SK-MEL-5 (cell line): ENCODE results near the gene HECTD1. TPM values are rescaled to one million over a fixed set of nuclear protein-coding genes. Genes with fewer than 3 reads are reported as not detected.
"Not testable (repeated sequence)": the region's sequence is repeated elsewhere in the genome, so short reads cannot be mapped to it uniquely, and the experiment has no call there.

ENCODE experiments used
- DNase-seq: peaks from one replicate; pipeline ENCODE4 v3.0.0-alpha.2; 2016; ENCODE audit warnings: low read depth, low spot score
- in situ Hi-C: cut with HindIII; loops from 2 replicates; pipeline ENCODE4 v1.10.0; 2016; ENCODE audit warnings: low sequenced_read_pairs, high pct_unique_total_duplicates, low pct_unique_long_range_greater_than_20kb
- polyA plus RNA-seq, 2 experiments: library from polyadenylated mRNA; depleted of rRNA; stranded (reverse); fragments of >200 nt; gene quantifications; 2 replicates each; pipeline ENCODE4 v1.2.3, GENCODE V29; 2015
- total RNA-seq: library from RNA; depleted of rRNA; stranded (reverse); fragments of >200 nt; shearing (Covaris generic); gene quantifications from 2 replicates; pipeline ENCODE4 v1.2.3, GENCODE V29; 2014; rRNA removed

The HECTD1 gene
- total RNA-seq = 131 and 141 TPM in 2 replicates
- 58.5 and 64.5 TPM in 2 replicates for polyA plus RNA-seq (2015; cell fraction: cytosol; rRNA removed)
- polyA plus RNA-seq (2015; cell fraction: nucleus; rRNA removed) = 103 and 104 TPM in 2 replicates

DNA sequence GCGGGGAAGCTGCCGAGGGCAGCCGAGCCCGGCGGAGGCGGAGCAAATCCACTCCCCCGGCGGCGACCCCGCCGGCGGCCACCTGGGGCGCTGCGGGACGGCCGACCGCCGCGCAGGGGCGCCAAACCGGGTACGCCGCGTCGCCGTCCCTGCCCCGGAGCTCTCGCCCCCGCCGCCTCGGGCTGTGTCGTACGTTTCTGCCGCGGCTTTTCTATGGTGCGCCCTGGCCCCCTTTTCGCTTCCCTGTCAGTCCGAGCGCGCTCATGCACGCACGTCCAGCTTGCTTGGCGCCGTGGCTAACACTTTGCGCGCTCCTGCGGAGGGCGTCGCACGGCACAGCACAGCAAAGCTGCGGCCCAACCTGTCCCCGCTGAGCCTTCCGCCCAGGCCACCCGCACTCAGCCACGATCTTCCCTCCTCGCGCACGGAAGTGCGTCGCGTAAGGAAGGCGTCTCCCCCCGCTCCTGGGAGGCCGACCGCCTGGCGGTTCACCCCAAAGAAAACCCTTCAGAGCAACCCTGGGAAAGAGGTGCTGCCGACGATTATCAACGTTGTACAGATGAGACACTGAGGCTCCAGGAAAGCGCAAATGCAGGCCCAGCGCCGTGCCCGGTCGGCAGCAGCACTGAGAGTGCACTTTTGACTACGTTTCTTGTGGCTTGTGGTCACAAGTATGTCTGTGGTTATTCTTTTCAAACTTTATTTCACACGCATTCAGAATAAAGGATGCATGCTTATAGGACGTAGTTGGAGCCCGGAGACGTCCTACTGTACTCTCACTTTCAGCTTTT lies at the start of gene HECTD1:
TSS of gene HECTD1 (minus strand) at position 39 of the 791 bp plus-strand sequence. CDS start 1,857 bp downstream, outside the sequence.
- peak; percentile 77 for DNase-seq
- in situ Hi-C loops = no loop called here

- in situ Hi-C loops = no loop called here
- no peak for DNase-seq
Measured at GRCh38 chr14:31257244-31257553, 49.6 kb upstream of the HECTD1 start.

DNA sequence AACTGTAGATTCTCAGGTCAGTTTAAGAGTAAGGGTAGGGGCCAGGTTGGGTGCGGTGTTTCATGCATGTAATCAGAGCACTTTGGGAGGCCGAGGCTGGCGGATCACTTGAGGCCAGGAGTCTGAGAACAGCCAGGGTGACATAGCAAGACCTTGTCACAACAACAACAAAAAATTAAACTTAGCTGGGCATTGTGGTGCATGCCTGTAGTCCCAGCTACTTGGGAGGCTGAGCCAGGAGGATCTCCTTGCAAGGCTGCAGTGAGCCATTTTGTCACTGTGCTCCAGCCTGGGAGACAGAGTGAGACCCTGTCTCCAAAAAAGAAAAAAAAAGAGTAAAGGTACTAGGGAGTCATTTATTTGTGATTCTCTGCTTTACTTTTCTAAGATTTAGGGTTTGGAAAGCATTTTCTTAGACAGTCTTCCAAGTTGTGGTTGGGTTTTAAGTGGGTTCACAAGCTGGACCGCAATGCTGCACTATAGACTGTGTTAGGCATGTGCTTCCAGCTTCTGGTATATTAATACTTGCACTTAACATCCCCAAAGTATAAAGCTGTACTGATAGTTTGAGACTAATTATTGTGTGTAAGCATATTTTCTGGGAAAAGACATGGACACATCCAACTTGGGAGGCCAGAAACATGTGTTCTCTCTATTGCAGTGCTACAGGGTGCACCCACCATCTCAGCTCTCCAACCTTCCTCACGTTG lies 49.1 kb upstream of the HECTD1 start:
- in situ Hi-C loops = no loop called here
- DNase-seq = no peak

- in situ Hi-C loops, DNase-seq: not testable (repeated sequence)
Measured at GRCh38 chr14:31255918-31256317, 48.3 kb upstream of the HECTD1 start.

DNA sequence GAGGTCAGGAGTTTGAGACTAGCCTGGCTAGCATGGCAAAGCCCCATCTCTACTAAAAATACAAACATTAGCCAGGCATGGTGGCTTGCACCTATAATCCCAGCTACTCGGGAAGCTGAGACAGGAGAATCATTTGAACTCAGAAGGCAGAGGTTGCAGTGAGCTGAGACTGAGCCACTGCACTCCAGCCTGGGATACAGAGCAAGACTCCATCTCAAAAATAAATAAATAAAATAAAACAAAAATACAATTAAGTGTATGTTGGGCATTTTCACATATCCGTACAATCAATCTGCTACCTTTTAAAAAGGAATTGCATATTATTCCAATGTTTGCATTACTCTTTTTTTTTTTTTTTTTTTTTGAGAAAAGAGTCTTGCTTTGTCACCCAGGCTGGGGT lies 47.7 kb upstream of the HECTD1 start:
- no peak for DNase-seq

DNA sequence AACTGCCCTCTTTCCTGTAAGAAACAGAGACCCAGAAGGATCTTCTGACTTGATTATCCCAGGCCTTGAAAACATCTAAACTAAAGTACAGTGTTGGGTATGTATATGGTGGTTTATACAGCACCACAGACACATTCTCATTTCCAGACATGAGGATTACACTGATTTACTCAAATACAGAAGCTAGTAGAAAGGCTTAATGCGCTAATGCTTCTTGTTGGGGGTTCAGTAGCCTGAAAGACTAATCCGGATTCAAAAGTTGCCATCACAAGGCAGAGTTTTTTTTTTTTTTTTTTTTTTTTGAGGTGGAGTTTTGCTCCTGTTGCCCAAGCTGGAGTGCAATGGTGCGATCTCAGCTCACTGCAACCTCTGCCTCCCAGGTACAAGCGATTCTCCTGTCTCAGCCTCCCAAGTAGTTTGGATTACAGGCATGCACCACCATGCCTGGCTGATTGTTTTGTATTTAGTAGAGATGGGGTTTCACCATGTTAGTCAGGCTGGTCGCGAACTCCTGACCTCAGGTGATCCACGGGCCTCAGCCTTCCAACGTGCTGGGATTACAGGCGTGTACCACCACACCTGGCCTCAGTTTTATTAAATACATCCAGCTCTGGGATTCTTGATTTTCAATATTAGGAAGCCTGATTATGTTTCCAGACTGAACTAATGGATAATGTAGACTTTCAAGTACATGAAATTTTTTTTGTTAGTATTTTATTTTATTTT lies 46.3 kb upstream of the HECTD1 start:
- no peak for DNase-seq
- in situ Hi-C loops = no loop called here

More for the DNA sequence above, 47.7 kb upstream of the HECTD1 start:
- in situ Hi-C loops = no loop called here

GRCh38 chr14:31252865-31253264 lies 45.3 kb upstream of the HECTD1 start:
- DNase-seq = no peak
- in situ Hi-C loops = no loop called here

GRCh38 chr14:31251028-31251958 lies 43.7 kb upstream of the HECTD1 start:
- in situ Hi-C loops = no loop called here
- no peak for DNase-seq

- no peak for DNase-seq
- in situ Hi-C loops = no loop called here
Measured at GRCh38 chr14:31244626-31245025, 37.0 kb upstream of the HECTD1 start.

DNA sequence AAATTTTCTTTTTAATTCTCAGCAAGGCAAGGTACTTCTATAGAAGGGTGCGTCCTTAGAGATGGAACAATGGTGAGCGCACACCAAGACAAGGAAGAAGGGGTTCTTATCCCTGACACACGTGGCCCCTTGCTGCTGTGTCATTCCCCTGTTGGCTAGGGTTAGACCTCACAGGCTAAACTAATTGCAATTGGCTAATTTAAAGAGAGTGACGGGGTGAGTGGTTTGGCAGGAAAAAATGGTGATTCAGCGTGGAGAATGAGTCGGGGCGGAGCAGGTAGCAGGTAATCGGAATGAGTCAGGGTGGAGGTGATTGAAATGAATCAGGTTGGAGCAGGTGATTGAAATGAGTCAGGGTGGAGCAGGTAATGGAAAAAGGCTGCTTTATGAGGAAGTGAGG lies 36.3 kb upstream of the HECTD1 start:
- in situ Hi-C loops = no loop called here
- DNase-seq = no peak

DNA sequence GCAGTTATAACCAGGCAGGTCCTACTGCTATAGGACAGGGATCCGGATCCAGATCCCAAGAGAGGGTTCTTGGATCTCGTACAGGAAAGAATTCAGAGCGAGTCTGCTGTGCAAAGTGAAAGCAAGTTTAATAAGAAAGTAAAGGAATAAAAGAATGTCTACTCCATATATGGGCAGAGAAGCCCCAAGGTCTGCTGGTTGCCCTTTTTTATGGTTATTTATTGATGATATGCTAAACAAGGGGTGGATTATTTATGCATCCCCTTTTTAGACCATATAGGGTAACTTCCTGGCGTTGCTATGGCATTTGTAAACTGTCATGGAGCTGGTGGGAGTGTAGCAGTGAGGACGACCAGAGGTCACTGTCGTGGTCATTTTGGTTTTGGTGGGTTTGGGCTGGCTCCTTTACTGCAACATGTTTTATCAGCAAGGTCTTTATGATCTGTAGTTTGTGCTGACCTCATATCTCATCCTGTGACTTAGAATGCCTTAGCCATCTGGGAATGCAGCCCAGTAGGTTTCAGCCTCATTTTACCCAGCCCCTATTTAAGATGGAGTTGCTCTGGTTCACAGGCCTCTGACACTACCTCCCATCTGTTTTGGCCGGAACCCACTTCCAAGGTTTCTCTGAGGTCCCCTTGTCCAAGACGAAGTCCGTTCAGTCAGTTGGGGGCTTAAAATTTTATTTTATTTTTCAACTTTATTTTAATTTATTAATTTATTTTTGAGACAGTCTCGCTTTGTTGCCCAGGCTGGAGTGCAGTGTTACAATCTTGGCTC lies 34.8 kb upstream of the HECTD1 start:
- DNase-seq, in situ Hi-C loops: not testable (repeated sequence)

DNA sequence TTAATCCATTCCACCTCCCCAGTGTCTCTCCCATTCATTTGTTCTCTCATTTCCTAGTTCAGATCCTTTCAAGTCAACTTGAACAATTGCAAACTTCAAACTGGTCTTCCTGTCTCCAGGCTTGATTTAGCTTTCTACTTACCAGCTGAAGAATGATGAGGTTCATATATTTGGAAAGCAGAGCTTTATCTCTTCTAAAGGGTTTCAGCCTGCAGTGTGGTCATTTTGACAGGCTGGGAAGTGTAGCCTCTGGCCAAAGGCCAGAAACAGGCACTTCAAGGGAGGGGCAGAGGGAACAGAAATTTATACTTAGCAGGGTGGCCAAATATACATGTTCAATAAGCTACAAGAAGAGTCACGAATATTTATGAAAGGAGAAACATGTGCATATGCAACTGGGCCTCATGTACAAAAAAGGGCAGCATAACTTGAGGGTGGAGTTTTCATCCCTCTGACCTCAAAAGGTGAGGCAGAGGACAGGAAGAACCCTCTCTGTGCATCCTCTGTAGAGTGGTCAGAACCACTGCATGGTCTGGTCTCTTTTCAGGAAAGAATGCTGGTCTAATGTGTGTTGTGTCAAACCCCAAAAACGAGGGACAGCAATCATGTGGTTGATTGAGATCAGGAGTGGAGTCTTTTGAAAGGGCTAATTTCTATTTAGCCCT lies 34.0 kb upstream of the HECTD1 start:
- in situ Hi-C loops = no loop called here
- no peak for DNase-seq

GRCh38 chr14:31239741-31240140 lies 32.1 kb upstream of the HECTD1 start:
- DNase-seq = no peak
- in situ Hi-C loops = no loop called here

GRCh38 chr14:31235462-31235861 lies 27.9 kb upstream of the HECTD1 start:
- no peak for DNase-seq
- in situ Hi-C loops = no loop called here

- in situ Hi-C loops = no loop called here
Measured at GRCh38 chr14:31232081-31232480, 24.5 kb upstream of the HECTD1 start.

DNA sequence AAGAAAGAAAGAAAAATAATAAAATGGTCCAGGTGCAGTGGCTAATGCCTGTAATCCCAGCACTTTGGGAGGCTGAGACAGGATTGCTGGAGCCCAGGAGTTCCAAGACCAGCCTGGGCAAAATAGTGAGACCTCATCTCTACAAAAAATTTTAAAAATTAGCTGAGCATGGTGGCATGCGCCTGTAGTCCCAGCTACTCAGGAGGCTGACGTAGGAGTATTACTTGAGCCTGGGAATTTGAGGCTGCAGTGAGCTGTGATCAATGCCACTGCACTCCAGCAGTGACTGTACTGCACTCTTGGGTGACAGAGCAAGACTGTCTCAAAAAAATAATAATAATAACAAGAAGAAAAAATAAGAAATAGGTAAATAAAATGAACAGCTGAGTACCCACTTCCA lies 23.7 kb upstream of the HECTD1 start:
- DNase-seq, in situ Hi-C loops: not testable (repeated sequence)

More at GRCh38 chr14:31232081-31232480, 24.5 kb upstream of the HECTD1 start:
- no peak for DNase-seq
